IPS DF 4.7 (cell line): Measurements from ENCODE around the gene TMED10.

Experiments used
- DNase-seq: peaks from one replicate; pipeline ENCODE4 v3.0.0-alpha.2; 2013; ENCODE audit warnings: low spot score; ENCODE audit errors: extremely low read depth

TMED10 gene

DNA sequence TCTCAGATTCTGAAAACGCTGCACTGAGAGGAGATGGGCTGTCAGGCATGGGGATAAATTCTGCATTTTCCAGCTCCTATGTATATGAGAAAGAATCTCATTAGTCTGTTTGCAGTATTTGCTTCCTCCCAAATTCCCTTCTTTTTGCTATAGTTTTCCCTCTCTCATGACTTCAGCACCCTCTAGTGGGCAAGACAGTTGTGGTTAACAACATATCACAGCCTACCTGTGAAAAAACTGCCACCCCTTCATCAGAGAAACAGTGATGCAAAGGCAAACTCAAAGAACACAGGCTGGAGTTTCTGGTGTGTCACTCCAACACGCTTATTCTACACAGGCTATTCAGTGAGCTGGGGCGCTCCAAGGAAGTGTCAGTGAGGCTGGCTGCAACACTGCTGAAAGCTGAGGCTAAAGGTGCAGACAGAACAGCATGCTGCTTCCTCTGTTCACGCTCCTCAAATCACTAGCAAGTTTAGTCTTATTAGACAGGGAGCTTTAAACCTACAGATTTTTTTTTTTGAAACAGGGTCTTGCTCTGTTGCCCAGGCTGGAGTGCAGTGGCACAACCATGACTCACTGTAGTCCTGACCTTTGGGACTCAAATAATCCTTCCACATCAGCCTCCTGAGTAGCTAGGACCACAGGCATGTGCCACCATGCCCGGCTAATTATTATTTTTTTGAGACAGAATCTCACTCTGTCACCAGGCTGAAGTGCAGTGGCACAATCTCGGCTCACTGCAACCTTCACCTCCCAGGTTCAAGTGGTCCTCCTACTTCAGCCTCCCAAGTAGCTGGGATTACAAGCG lies 87.6 kb downstream of the TMED10 start:
- no peak for DNase-seq

DNA sequence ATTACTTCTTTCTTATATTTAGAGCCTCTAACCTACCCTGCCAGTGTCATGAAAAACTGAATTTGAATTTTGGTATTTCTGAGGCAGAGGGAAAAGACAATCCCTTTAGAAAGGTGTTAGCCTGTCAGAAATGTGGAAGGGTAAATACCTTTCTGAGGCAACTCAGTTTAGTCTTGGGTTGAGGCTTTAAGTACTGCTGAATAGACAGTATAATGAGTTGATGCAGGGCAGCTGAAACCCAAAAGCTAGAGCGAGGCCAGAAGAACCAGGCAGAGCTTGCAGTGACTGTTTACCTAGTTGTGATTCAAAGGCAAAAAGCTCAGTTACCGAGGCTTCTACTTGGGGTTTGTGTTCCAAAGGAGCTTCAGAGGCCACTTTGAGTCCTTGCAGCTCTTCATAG lies 88.3 kb downstream of the TMED10 start:
- DNase-seq: no peak

DNA sequence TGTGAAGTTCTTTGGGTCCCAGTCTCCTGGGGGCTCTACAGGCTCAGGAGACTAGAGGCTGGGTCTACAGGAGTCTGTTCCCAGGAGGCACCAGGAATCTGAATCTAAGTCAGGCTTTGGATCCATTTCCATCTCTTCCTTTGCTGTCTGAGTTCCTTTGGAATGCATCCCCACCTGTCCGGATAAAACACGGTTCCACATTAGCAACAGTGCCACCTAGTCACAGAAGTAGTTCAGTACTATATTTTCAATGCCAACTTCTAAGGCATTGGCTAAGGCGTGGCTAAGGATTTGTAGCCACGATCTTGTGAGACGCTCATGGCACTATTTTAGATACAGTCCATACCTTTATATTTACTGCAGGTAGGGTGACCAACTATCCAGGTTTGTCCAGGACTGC lies 91.9 kb downstream of the TMED10 start:
- DNase-seq: no peak

DNA sequence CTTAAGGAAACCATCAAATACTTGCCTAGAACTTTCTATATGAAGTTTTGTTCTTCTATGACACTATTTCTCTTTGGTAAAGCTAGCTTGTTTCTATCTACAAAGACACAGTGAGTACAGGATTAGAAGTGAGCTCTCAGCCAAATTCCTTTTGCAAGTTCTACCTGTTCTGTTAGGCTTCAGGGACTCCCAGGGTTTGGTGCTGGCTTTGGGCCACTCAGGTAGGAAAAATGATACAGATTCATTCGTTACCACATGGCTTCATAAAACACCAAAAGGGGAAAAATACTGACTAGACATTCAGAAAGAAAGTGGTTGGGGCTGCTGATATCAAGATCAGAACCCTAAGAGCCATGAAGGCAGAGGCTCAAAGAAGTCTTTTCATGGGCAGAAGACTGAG lies 93.1 kb downstream of the TMED10 start:
- no peak for DNase-seq

DNA sequence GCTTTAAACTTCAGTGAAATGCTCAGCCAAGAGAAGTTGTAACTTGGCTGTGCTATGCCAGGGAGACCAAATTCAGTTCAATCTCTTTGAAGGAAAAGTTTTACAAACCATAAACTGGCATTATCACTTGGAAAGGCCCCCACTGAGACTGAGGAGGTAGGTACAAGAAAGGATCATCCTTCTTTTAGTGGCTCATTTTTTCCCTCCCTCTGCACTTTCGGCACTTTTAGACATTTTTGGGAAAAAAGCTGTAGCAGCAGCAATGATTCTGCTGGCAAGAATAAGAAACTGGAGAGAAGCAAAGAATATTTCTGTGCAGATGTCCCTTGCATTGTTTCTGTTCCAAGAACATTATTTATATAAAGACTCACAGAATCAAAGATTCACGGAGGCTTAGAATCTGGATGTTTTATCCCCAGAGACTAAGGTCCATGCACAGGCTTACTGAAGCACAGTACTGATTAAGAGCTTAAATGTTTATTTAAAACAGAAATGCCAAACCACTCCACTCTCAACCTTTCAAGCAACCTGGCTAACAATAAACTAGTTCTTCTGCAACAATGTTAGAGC lies 94.7 kb downstream of the TMED10 start:
- no peak for DNase-seq
